ENCODE data around the gene MEN1.

The MEN1 gene

DNA sequence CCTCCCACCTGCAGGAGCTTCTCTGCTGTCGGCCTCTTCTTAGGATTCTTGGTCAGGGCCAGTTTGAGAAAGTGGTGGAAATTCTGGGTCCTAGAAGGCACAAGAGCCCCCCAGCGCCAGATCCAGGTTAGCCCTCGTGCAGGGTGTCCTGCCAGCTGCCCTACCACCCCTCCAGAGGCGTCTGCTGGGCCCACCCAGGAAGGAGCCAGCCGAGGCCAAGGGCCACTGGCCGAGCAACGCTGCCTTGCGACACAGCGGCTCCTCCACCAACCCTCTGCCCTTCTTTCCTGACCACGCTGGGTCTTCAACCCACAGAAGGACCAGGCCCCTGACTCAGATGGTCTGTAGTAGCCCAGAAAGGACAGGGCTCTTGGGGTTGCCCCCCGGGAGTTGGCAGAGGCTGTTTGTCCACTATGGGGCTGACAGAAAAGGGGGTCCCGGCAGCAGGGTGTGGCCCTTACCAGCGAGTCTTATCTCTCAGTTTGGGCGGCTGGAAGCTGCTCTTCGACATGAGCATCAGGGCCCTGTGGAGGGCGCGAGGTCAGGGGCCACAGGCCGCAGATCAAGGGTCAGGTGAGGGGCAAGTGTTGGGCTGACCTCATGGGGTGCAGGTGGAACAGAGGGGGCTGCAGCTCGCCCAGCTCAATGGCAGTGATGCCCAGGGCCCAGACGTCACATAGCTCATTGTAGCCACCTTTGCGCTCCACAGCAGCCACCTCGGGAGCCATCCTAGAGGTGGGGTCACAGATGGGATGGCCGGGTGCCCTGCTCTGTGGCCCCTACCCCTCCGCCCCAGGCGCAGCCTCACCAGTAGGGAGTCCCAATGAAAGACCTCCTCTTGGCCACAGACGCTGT lies 9.8 kb downstream of the MEN1 start:
- DNase-seq = no peak

DNA sequence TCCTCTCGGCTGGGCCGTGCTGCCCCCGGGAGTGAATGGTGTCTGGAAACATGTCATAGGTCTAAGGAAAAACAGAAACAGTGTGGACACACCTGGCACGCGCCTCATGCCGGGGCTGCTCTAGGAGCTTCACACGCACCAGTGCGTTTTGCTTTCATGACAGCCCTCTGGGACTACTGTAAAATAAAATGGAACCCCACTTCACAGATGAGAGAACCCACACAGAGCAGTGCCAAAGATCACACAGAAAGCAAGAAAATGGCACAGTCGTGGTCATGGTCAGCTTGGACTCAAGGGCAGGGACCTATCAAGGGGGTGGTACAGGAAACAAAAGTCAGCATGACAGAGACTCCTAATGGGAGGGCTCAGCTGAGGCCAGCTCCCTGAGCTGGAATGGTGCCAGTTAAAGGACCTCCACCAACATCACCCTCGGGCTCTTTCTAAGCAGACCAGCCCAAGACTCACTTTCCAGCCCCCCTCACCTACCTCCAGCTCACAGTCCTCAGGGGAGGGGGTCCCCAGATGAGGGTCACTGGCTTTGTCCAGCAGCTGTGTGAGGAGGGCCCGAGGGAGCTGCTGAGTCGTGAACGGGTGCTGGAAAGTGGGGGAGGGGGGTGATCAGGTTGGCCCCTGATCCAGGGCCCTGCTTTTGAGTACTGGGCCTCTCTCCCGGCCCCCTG lies 10.6 kb downstream of the MEN1 start:
- no peak for DNase-seq

DNA sequence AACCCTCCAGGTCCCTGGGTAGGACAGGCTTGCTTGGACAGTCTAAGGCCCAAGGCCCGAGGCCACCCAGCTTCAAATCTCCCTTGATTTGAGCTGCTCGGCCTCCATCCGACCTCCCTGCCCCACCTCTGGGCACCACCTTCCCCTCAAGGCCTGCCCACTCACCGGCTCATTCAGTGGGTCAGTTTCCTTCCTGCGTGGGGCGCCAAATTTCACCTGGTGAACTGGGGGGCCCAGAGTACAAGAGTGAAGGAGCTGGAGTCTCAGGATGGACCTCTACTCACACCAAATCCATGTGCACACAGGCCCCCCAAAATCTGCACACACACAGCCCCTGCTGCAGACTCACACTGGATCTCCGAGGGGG lies 11.1 kb downstream of the MEN1 start:
- DNase-seq = no peak

DNA sequence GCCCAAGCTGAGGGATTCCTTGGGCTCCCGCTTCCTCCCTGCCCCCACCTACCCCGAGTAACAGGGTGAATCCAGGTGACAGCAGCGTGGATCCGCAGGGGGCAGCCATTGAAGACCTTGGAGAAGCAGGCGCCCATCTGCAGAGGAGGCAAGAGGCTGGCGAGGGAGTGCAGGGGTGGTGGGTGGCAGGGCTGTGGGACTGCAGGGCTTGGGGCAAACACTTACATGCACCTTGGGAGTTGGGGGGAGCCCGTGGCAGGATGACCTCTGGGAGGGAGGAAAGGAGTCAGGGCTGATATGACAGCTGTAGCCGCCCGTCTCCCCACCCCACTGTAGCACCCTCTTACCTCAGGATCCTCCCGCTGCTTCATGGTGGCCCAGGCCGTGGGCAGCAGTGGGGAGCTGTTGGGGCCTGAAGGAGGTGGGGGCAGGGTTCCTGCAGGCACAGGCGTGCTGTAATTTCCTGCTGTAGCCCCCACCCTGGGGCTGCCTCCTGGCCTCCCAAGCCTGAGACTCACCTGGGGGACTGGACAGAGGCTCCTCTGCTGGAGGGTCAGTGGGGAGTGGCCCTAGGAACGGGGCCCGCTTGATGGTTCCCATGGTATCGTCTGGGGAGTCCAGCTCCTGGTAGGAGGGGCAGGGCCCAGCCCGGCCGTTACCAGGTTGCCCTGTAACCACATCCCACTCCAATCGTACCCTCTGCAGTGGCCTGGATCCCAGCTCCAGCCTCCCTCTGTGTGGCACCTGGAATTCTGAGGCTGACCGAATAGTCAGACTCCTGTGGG lies 13.4 kb downstream of the MEN1 start:
- DNase-seq = no peak

DNA sequence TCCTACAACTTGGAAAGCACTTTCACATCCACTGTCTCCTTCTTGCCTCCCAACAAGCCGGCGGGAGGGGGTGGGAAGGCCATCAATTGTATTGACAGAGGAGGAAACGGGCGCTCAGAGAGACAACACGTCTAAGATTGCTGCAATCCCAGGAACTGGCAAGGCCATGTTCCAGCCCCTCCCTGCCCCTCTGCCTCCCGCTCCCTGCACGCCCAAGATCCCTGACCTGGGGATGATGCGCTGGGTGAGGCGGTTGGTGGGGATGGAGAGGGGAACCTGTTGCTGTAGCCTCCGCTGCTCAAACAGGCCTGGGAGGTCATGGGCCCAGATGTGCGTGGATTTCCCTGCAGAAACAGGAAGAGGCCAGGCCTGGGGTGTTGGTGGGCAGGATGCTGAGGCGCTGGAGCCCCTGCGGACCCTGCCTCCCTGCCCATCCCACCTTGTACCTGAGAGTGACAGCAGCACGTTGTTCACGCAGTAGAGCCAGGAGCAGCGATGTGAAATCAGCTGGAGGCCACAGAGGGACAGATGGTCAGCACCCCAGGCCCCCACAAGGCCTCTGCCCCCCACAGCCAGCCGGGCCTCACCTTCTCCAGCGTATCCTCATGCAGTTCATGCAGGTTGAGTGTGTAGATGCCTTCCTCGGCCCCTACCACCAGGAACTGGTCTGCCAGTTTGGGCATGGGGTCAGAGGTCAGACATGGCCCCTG lies 14.1 kb downstream of the MEN1 start:
- no peak for DNase-seq

DNA sequence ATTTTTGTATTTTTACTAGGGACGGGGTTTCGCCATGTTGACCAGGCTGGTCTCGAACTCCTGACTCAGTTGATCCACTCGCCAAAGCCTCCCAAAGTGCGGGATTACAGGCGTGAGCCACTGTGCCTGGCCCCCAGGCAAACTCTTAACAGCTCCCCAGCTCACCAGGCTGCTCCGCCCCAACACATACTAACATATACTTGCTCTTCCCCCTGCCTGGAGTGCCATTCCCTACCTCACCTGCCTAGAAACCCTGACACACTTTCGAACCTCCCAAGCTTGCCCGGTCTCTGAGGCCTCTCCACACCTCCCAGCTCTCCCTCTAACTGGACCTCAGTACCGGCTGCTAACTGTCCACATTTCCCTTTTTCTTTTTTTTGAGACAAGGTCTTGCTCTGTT lies 15.8 kb downstream of the MEN1 start:
- DNase-seq = no peak

DNA sequence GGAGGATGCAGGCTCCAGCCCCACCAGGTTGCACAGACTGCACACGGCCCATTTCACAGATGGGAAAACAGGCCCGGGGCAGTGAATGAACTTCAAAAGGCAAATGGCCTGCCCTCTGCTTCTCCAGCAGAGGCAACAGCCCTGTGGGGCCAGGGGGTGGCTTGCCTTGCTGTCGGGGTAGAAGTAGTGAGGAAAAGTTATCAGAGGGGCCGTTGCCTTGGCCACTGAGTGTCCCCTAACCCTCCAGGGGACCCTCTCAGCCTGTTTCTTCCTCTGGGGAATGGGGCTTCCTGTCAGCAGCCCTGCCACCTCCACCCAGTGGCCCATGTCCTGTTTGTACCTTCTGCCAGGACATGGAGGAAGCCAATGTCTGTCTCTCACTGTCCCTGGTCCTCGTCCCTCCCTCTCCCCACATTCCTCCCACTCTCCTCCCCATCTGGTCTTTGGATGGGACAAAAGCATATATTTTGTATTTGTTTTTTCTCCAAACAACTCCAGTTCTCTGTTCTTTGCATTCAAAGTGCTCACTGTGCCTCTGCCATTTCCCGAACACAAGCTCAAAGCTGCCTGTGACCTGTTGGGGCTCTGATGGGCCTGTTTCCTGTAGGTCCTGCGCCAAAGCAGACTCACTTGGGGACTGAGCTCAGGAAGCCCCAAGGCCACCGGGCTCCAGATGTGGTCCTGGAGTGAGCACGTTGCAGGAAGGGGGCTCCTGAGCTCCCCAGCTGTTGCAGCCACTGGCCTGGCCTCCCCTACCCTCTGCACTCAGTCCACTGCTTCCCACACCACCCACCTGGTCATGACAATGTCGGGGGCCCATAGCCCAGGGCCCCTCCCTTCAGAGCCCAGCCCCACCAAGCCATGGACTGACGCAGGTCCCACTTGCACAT lies 16.8 kb downstream of the MEN1 start:
- DNase-seq = no peak

DNA sequence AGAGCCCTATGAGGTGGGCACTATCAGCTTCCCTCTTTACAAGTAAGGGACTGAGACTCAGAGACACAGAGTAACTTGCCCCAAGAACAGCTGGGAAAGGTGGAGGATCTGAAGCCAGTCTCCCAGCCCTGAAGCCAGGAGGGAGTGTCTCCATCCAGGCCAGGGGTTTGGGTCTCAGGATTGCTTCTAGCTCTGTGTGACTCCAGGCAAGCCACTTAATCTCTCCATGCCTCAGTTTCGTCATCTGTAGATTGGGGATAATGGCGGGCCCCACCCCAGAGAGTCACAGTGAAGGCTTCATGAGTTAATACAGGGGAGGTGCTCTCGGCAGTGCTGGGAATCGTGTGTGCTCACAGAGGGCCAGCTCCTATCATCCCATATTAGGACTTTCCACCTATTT lies 17.9 kb downstream of the MEN1 start:
- DNase-seq = no peak

DNA sequence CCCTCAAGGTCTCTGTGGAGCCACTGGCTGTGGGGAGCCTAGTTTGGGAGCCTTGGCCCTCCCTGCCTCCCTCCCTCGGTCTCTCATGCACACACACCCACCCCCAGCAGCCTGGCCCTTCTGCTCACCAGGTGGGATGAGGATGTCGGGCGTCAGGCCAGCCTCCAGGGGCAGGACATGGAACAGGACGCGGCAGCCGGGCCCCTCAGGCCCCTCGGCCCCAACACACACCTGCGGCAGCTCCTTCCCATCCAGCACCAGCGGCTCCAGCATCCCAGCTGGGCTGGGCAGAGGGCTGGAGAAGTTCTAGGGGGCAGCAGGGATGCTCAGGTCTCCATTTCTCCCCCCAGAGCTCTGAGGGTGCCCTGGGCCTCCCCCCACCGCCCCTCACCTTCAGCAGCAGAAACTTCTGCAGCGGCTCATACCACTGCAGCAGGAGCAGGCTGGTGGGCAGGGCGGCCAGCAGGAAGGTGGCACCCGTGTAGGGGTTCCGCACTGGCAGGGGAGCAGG lies 18.5 kb downstream of the MEN1 start:
- no peak for DNase-seq

DNA sequence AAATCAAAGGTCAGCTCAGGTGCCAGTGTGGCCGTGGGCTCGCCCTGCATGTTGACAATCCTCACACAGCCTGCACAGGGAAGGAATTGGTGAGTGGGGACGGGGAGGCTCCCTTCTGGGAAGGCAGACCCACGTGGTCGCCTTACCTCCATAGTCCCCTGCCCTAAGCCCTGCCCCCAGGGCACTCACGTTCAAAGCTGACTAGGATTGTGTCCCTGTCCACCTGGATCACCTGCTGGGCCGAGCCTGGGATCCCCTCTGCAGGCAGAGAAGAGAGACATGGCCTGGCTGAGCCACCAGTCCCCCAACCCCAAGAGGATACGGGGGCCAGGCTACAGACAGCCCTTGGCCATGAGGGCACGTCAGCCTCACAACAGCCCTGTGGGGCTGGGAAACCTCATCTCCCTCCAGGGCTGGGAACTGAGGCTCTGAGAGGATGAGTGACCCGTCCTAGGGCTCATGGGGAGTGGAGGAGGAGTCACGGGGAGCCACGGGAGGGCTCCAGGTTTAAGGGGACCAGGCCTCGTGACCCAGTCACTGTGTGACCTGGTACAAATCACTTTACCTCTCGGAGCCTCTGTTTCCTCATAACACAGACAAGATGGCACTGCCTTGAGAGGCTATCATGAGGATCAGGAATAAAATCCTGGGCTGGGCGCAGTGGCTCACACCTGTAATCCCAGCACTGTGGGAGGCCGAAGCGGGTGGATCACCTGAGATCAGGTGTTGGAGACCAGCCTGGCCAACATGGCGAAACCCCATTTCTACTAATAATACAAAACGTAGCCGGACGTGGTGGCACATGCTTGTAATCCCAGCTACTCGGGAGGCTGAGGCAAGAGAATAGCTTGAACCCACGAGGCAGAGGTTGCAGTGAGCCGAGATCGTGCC lies 19.9 kb downstream of the MEN1 start:
- DNase-seq = no peak

DNA sequence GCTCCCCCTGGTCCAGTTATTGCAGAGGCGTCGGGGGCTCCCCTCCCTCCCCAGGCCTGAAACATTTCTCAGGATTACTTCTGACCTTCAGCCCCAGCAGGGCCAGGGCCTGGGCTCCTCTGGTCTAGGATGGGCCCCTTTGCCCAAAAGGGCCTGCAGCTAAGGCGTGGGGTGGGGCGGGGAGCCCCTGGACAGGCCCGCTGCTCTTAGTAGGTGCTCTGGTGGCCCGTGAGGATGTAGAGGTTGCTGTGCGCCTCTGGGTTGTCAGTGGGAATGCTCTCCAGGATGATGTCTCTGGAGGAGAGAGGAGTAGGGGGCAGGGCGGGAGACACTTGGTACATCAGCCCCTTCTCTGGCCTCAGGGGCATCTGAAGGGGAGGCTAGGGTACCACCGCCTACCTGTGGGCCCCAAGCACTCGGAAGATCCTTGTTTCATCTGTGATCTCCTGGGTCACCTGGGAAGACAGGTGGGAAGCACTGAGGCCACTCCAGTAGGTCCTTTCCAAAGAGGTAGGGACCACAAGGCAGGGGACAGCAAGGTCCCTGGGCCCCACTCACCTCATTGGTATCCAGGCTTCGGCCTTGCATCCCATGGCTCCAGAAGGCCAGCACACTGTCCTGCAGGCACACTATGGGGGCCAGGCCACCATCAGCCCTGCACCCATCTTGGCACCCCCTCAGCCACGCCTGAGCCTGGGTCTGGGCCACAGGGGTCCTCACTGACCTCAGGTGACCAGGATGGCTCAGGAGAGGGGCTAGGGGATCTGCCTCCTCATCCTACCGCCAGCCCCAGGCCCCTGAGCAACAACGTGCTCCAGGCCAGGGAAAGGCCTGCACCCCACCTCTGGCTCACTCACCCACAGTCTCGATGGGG lies 20.8 kb downstream of the MEN1 start:
- DNase-seq = no peak

DNA sequence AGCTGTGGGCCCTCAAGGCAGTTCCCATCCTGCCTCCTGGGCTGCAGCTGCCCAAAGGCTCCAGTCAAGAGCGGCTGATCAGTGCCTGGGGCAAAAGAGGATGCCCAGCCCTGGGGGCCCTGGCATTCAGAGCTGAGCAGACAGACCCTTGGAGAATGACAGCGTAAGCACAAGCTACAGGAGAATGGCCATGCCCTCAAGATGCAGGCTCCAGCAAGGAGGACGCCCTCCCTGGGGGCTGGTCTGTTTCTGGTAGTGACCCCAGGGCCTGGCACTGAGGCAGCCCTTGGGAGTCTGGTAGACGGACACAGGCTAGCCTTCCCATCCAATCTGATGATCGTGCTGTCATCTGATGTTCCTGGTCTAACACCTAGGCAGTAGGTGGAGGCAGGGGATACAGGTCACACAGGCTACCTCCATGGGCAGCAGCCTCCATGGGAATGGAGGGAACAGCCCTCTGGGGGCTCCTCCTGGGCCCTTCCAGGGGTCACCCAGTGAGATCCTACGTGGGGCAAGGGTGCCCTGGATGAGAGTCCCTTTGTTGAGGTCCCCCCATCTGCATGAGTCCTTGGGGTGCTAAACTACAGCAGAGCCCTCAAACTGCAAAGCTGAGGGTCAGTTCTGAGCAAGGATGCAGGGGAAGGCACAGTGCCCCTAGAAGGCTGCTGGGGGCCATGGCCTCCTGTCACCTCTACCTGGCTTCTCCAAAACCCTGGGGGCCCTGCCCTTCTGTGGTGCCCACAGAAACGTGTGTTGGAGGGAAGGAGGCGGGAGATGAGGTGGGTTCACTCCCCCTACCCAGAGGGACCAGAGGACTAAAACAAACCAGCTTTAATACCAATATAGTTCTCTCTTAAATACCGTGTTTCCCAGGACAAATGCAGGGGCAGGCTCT lies 21.8 kb downstream of the MEN1 start:
- no peak for DNase-seq

DNA sequence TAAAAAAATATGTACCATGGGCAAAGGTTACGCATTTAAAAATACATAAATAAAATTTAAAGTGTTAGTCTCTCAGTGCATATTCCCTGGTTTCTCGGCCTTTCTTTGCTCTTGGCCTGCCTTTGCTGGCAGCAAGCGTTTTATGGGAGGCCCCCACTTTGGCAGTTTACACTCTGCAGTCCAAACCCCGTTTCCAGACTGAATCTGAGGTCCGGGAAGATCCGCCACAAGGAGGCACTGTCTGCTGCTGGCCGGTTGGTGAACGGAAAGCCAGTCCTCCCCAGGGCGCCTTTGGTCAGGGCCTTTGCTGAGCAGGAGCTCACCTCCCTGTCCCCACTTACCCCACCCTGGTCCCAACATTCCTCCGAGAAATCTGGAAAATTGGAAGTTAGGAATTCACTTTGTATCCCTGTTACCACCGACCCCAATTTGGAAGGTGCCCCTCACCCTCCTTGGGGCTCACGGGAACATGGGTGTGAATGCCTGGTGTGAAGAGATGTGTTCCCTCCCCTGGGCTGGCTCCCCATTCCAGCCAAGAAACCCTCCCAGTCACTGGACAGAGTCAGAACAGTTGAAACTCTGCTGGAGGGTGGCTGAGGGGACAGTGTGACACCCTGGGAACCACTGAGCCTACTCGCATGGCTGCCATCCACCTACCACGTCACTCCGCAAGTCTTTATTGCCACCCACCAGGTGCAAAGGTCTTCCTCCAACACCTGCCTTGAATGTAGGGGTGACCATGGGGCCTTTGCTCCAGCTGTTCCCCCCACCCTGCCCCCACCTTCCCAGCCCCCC lies 22.6 kb downstream of the MEN1 start:
- no peak for DNase-seq

DNA sequence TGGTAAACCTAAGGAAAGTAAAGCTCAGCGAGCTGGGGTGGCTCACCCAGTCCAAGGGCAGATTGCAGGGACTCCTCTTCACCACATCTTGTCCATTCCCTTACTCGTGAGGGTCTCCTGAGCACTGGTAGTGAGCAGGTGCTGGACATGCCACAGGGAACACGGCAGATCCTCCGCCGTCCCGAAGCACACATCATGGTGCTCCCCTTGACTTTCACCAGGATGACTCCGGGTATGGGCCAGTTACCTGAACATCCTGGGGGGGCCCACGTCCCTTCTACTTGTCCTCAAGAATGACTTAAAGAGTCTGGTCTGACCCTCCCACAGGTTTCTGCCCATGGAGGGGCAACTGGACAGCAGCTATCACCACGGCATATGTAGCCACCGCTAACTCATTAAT lies 24.0 kb downstream of the MEN1 start:
- no peak for DNase-seq

DNA sequence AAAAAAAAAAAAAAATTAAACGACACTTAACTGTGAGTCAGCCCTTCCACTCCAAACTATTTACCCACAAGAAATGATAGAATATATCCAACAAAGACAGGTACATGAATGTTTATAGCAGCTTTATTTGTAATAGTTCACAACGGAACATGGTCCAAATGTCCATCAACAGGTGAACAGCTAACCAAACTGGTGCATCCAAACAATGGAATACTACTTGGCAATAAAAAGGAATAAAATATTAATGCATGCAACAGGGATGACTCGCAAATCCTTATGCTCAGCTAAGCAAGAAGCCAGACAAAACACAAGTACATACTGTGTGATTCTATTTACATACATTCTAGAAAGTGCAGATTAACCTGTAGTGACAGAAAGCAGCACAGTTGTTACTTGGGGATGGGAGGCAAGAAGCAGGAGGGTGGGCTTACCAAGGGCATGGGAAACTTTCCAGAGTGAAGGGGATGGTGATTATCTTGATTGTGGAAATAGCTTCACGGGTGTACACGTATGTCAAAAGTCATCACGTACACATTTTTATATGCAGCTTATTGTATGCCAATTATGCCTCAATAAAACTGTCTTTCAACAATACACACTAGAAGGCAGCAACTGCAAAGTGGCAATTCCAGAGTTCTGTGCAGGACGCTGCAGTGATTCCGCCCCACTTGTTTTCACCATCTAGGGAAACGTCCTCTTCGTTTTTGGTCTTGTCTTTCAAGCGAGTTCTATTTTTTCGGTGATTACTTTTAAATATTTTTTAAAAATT lies 25.4 kb downstream of the MEN1 start:
- DNase-seq = no peak

DNA sequence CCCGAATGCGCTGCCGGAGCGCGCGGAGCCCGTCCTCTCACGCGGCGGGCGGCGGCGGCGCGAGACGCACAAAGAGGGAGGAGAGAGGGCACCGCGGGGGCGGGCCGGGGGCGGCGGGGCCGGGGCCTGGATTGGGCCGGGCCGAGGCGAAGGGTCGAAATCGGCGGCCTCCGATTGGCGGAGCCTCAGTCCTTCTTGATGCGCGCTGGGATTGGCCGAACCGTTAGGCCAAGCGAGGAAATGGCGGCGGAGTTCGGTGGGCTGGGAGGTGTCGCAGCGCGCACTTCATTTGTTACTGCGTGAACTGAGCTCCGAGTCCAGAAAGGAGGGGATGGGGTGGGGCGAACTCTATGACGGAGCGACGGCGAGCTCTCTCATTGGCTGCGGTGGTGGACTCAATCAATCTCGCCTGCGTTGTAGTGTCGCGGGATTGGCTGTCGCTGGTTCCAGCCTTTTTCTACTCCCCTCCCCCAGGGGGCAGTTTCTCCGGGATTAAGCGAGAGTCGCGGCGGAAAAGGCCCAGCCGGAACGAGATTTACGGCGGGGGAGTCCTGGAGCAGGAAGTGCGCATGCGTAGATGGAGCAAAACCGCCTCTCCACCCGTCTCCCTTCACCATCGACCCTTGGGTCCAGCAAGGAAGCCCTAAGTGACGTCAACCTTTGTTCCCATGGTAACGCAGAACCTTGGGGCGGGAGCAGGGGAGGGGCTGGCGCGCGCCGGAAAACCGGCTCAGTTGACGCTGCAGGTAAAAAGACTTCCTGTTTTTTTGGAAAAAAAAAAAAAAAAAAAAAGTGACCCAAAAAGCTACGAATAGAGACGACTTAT lies 31.7 kb downstream of the MEN1 start, which contains the start of gene SF1:
SF1 (minus strand) TSS at position 70 of the 826 bp plus-strand sequence. CDS start 150 bp downstream, outside the sequence.
- peak; percentile 100 for DNase-seq
